ENCODE measurements around the gene CCDC40.

Gene CCDC40

GRCh38 chr17:80099291-80100034 is 63.0 kb downstream of the CCDC40 start:
- no peaks in the 10 kb centered on the region for H3K9me3 ChIP-seq (replicated peaks in 1 of 2; ENCODE audit: control insufficient read depth in 2 of 2, insufficient read depth in 1 of 2, low read depth in 1 of 2, low read length in 2 of 2)
- no peak for DNase-seq (ENCODE audit: low spot score)
- no peak overlapping the region for H3K4me3 ChIP-seq (ENCODE audit: low read length in 2 of 2)
- H2BK12ac ChIP-seq (ENCODE audit: low read length): no peak overlapping the region
- no peak overlapping the region for H2BK120ac ChIP-seq (ENCODE audit: low read depth, low read length)
- H3K14ac ChIP-seq (ENCODE audit: low read length): no peak overlapping the region
- H3K23ac ChIP-seq (ENCODE audit: low read depth, low read length, poor library complexity): no peak overlapping the region
- no peak overlapping the region for H2AFZ ChIP-seq (ENCODE audit: low read length)
- no peaks in the 10 kb centered on the region for H3K36me3 ChIP-seq (replicated peaks in 1 of 2; ENCODE audit: control insufficient read depth in 2 of 2, insufficient read depth in 2 of 2, low read length in 2 of 2)
- H3K4ac ChIP-seq (ENCODE audit: low read length): peak overlapping the region; percentile 98
- whole genome bisulfite sequencing, 2 donors (ENCODE audit: extremely low coverage in 2 of 2, insufficient read length in 2 of 2, insufficient replicate concordance in 1 of 2): no CpG with 5 or more reads among the region's 27 CpGs
- H3K4me1 ChIP-seq (ENCODE audit: control insufficient read depth in 2 of 2, insufficient read depth in 1 of 2, low read depth in 1 of 2, low read length in 2 of 2): peaks cover 7 to 18% of the 10 kb centered on the region in 2 donors
- H3K27ac ChIP-seq (replicated peaks; ENCODE audit: low read length): no peak overlapping the region
- no peak overlapping the region for H3K4me2 ChIP-seq (ENCODE audit: insufficient read depth, low read length, poor library complexity, severe bottlenecking)
- no peak overlapping the region for H4K8ac ChIP-seq (ENCODE audit: low read depth, low read length)
- peak overlapping the region; percentile 64 for H2BK15ac ChIP-seq (ENCODE audit: low read length)
- peak overlapping the region; percentile 93 for H2AK5ac ChIP-seq (ENCODE audit: low read depth, low read length)
- no peak overlapping the region for H3K9ac ChIP-seq (ENCODE audit: low read depth, low read length, poor library complexity)
- no peak overlapping the region for H4K91ac ChIP-seq (ENCODE audit: low read depth, low read length, poor library complexity)
- H3K79me1 ChIP-seq (ENCODE audit: low read depth, low read length): peaks cover 15% of the 10 kb centered on the region
- no peak overlapping the region for H3K18ac ChIP-seq (ENCODE audit: low read length)
- H2BK5ac ChIP-seq (ENCODE audit: low read length): no peak overlapping the region
- H3K27me3 ChIP-seq (ENCODE audit: control insufficient read depth in 3 of 3, insufficient read depth in 3 of 3, low read depth in 1 of 3, low read length in 3 of 3): no peaks in the 10 kb centered on the region

GRCh38 chr17:80100035-80100323 is 63.5 kb downstream of the CCDC40 start:
- peak overlapping the region; percentile 10 for H2AK5ac ChIP-seq (ENCODE audit: low read depth, low read length)
- H4K91ac ChIP-seq (ENCODE audit: low read depth, low read length, poor library complexity): no peak overlapping the region
- WGBS, 2 donors (ENCODE audit: extremely low coverage in 2 of 2, insufficient read length in 2 of 2, insufficient replicate concordance in 1 of 2): no CpG with 5 or more reads among the region's 4 CpGs
- H3K79me1 ChIP-seq (ENCODE audit: low read depth, low read length): peaks cover 15% of the 10 kb centered on the region
- no peaks in the 10 kb centered on the region for H3K36me3 ChIP-seq (replicated peaks in 1 of 2; ENCODE audit: control insufficient read depth in 2 of 2, insufficient read depth in 2 of 2, low read length in 2 of 2)
- H3K4me3 ChIP-seq (ENCODE audit: low read length in 2 of 2): no peak overlapping the region
- H2AFZ ChIP-seq (ENCODE audit: low read length): peak overlapping the region; percentile 10
- peak overlapping the region; percentile 98 for H3K4ac ChIP-seq (ENCODE audit: low read length)
- no peak for DNase-seq (ENCODE audit: low spot score)
- H3K18ac ChIP-seq (ENCODE audit: low read length): no peak overlapping the region
- H3K4me1 ChIP-seq (ENCODE audit: control insufficient read depth in 2 of 2, insufficient read depth in 1 of 2, low read depth in 1 of 2, low read length in 2 of 2): peaks cover 7 to 18% of the 10 kb centered on the region in 2 donors
- H4K8ac ChIP-seq (ENCODE audit: low read depth, low read length): no peak overlapping the region
- no peaks in the 10 kb centered on the region for H3K9me3 ChIP-seq (replicated peaks in 1 of 2; ENCODE audit: control insufficient read depth in 2 of 2, insufficient read depth in 1 of 2, low read depth in 1 of 2, low read length in 2 of 2)
- H3K23ac ChIP-seq (ENCODE audit: low read depth, low read length, poor library complexity): no peak overlapping the region
- H3K14ac ChIP-seq (ENCODE audit: low read length): no peak overlapping the region
- H2BK120ac ChIP-seq (ENCODE audit: low read depth, low read length): no peak overlapping the region
- H3K9ac ChIP-seq (ENCODE audit: low read depth, low read length, poor library complexity): no peak overlapping the region
- H3K27me3 ChIP-seq (ENCODE audit: control insufficient read depth in 3 of 3, insufficient read depth in 3 of 3, low read depth in 1 of 3, low read length in 3 of 3): no peaks in the 10 kb centered on the region
- H3K4me2 ChIP-seq (ENCODE audit: insufficient read depth, low read length, poor library complexity, severe bottlenecking): no peak overlapping the region
- no peak overlapping the region for H2BK5ac ChIP-seq (ENCODE audit: low read length)
- peak overlapping the region; percentile 2 for H2BK15ac ChIP-seq (ENCODE audit: low read length)
- H3K27ac ChIP-seq (replicated peaks; ENCODE audit: low read length): no peak overlapping the region
- H2BK12ac ChIP-seq (ENCODE audit: low read length): no peak overlapping the region

- H3K36me3 ChIP-seq (replicated peaks in 1 of 2; ENCODE audit: control insufficient read depth in 2 of 2, insufficient read depth in 2 of 2, low read length in 2 of 2): peaks cover 0 to 3% of the 10 kb centered on the region in 2 donors
- peak within 1 kb of the TSS; percentile 99 for H2BK120ac ChIP-seq (ENCODE audit: low read depth, low read length)
- peak within 1 kb of the TSS; percentile 100 for H3K9ac ChIP-seq (ENCODE audit: low read depth, low read length, poor library complexity)
- DNase-seq (ENCODE audit: low spot score): peak; percentile 89
- H2AFZ ChIP-seq (ENCODE audit: low read length): peak within 1 kb of the TSS; percentile 97
- H3K27me3 ChIP-seq (ENCODE audit: control insufficient read depth in 3 of 3, insufficient read depth in 3 of 3, low read depth in 1 of 3, low read length in 3 of 3): no peaks in the 10 kb centered on the region
- H3K9me3 ChIP-seq (replicated peaks in 1 of 2; ENCODE audit: control insufficient read depth in 2 of 2, insufficient read depth in 1 of 2, low read depth in 1 of 2, low read length in 2 of 2): no peaks in the 10 kb centered on the region
- WGBS, 2 donors (ENCODE audit: extremely low coverage in 2 of 2, insufficient read length in 2 of 2, insufficient replicate concordance in 1 of 2): no CpG with 5 or more reads among the region's 114 CpGs
- H3K4me1 ChIP-seq (ENCODE audit: control insufficient read depth in 2 of 2, insufficient read depth in 1 of 2, low read depth in 1 of 2, low read length in 2 of 2): peaks cover 7 to 20% of the 10 kb centered on the region in 2 donors
- peak within 1 kb of the TSS; percentile 93 for H3K4ac ChIP-seq (ENCODE audit: low read length)
- peak within 1 kb of the TSS; percentile 95 for H3K4me2 ChIP-seq (ENCODE audit: insufficient read depth, low read length, poor library complexity, severe bottlenecking)
- H3K27ac ChIP-seq (replicated peaks; ENCODE audit: low read length): no peak within 1 kb of the TSS
- H2BK12ac ChIP-seq (ENCODE audit: low read length): no peak within 1 kb of the TSS
- H2BK5ac ChIP-seq (ENCODE audit: low read length): peak within 1 kb of the TSS; percentile 93
- peak within 1 kb of the TSS; percentile 88 to 97 for H3K4me3 ChIP-seq (ENCODE audit: low read length in 2 of 2)
- H3K18ac ChIP-seq (ENCODE audit: low read length): peak within 1 kb of the TSS; percentile 100
- peak within 1 kb of the TSS; percentile 89 for H3K14ac ChIP-seq (ENCODE audit: low read length)
- peak within 1 kb of the TSS; percentile 99 for H2AK5ac ChIP-seq (ENCODE audit: low read depth, low read length)
- peak within 1 kb of the TSS; percentile 98 for H3K23ac ChIP-seq (ENCODE audit: low read depth, low read length, poor library complexity)
- H2BK15ac ChIP-seq (ENCODE audit: low read length): peak within 1 kb of the TSS; percentile 98
- H4K91ac ChIP-seq (ENCODE audit: low read depth, low read length, poor library complexity): no peak within 1 kb of the TSS
- peaks cover 15% of the 10 kb centered on the region for H3K79me1 ChIP-seq (ENCODE audit: low read depth, low read length)
- no peak within 1 kb of the TSS for H4K8ac ChIP-seq (ENCODE audit: low read depth, low read length)
Observed at GRCh38 chr17:80101011-80101945, 64.8 kb downstream of the CCDC40 start, which contains the start of gene GAA. Gene GAA, plus strand, starts transcription at chr17:80101581. Its CDS starts 3,006 bp downstream, at chr17:80104587.

All from neuronal stem cell (in vitro differentiated cells).